DOHH2 (cell line): ENCODE results near the gene CHST13.

ENCODE experiments used
- CTCF ChIP-seq: fragments of 200-600 bp; sonication (generic); IDR thresholded peaks from one replicate; pipeline ENCODE4 v1.5.1; 2014; ENCODE audit warnings: antibody characterized with exemption, mild to moderate bottlenecking, low read depth, low read length; ENCODE audit not compliant: poor library complexity, severe bottlenecking
- EZH2phosphoT487 ChIP-seq: fragments of 200-600 bp; sonication (generic); IDR thresholded peaks from 2 replicates; pipeline ENCODE4 v1.6.1; 2017; ENCODE audit warnings: borderline replicate concordance, mild to moderate bottlenecking, antibody characterized with exemption, low read length, moderate library complexity, mixed read lengths

- no peak for TF ChIP-seq CTCF
- no peak for TF ChIP-seq EZH2phosphoT487
Measured at GRCh38 chr3:126571078-126571477, 47.1 kb downstream of the CHST13 start.
